K562 (cell line): ENCODE measurements around the gene ESPL1. TPM values are rescaled to one million over a fixed set of nuclear protein-coding genes. Genes with fewer than 3 reads are reported as not detected.

Experiments used
- ATF1 ChIP-seq, 2 experiments: fragments of 450-650 bp in 1 of 2; IDR thresholded peaks; 2 replicates each; pipeline ENCODE4 v1.6.1; 2016; ENCODE audit warnings: missing compliant biosample characterization in 1 of 2, missing genetic modification characterization in 1 of 2
- BCOR ChIP-seq: fragments of 450-650 bp; IDR thresholded peaks from 2 replicates; pipeline ENCODE4 v1.6.1; 2016
- CEBPG ChIP-seq, 3 experiments: fragments of 200-800 bp in 1 of 3; sonication (Bioruptor generic) in 1 of 3; sonication (generic) in 1 of 3; formaldehyde crosslinking in 1 of 3; IDR thresholded peaks in 2 of 3; conservative IDR thresholded peaks in 1 of 3; 2 replicates each; pipeline versions ENCODE4 v1.6.1 to v1.8.0; 2016 to 2022; ENCODE audit warnings: missing compliant biosample characterization in 2 of 3, missing genetic modification characterization in 2 of 3, mild to moderate bottlenecking in 1 of 3, missing genetic modification reagents in 1 of 3
- CHD1 ChIP-seq: fragments of 200-600 bp; sonication (generic); IDR thresholded peaks from one replicate; pipeline ENCODE4 v1.6.1; 2012; ENCODE audit warnings: mild to moderate bottlenecking, moderate library complexity, low read length, inconsistent platforms
- CHD2 ChIP-seq: IDR thresholded peaks from 2 replicates; pipeline ENCODE4 v1.6.1; 2011; ENCODE audit warnings: low read depth, low read length
- ETV1 ChIP-seq: fragments of 450-650 bp; conservative IDR thresholded peaks from 2 replicates; pipeline ENCODE4 v1.6.1; 2016; ENCODE audit warnings: missing genetic modification characterization, control low read depth, low read depth, missing compliant biosample characterization
- HCFC1 ChIP-seq: IDR thresholded peaks from 2 replicates; pipeline ENCODE4 v1.6.1; 2012; ENCODE audit warnings: low read depth, low read length, improper control_type of control experiment
- MEF2A ChIP-seq: IDR thresholded peaks from 2 replicates; pipeline ENCODE4 v1.6.1; 2011; ENCODE audit warnings: low read depth, mild to moderate bottlenecking, low read length, moderate library complexity; ENCODE audit not compliant: control insufficient read depth
- NFXL1 ChIP-seq: fragments of 450-650 bp; formaldehyde crosslinking; IDR thresholded peaks from 2 replicates; pipeline ENCODE4 v1.4.0; 2021; ENCODE audit warnings: mild to moderate bottlenecking
- NFYB ChIP-seq: IDR thresholded peaks from 2 replicates; pipeline ENCODE4 v1.6.1; 2011; ENCODE audit warnings: mild to moderate bottlenecking, moderate library complexity; ENCODE audit not compliant: insufficient read length; ENCODE audit errors: extremely low read depth
- NR4A1 ChIP-seq, 2 experiments: fragments of 250-450 bp in 1 of 2; fragments of 450-650 bp in 1 of 2; sonication (Bioruptor Pico) in 1 of 2; IDR thresholded peaks; 2 replicates each; pipeline versions ENCODE4 v1.4.0 to v1.6.1; 2016 to 2020; ENCODE audit warnings: mild to moderate bottlenecking in 2 of 2, missing compliant biosample characterization in 1 of 2, missing genetic modification characterization in 1 of 2, moderate library complexity in 1 of 2
- RBFOX2 ChIP-seq: fragments of 200-400 bp; formaldehyde crosslinking; IDR thresholded peaks from 2 replicates; pipeline ENCODE4 v1.6.1; 2017; ENCODE audit warnings: low read depth, mild to moderate bottlenecking, low read length, moderate library complexity
- SAP30 ChIP-seq: fragments of 200-600 bp; sonication (generic); IDR thresholded peaks from 2 replicates; pipeline ENCODE4 v1.6.1; 2012; ENCODE audit warnings: borderline replicate concordance, low read depth, mild to moderate bottlenecking, moderate library complexity, low read length, control low read depth, inconsistent platforms; ENCODE audit not compliant: insufficient read depth, poor library complexity, severe bottlenecking
- SUPT5H ChIP-seq: fragments of 450-650 bp; IDR thresholded peaks from 2 replicates; pipeline ENCODE4 v1.6.1; 2016
- WHSC1 ChIP-seq: IDR thresholded peaks from one replicate; pipeline ENCODE4 v1.6.1; 2012; ENCODE audit warnings: low read length, control low read depth, inconsistent platforms
- ZBTB17 ChIP-seq: fragments of 450-650 bp; formaldehyde crosslinking; IDR thresholded peaks from 2 replicates; pipeline ENCODE4 v1.4.0; 2020; ENCODE audit warnings: mild to moderate bottlenecking
- ZNF143 ChIP-seq: sonication (generic); formaldehyde crosslinking; IDR thresholded peaks from 2 replicates; pipeline ENCODE4 v1.9.0; 2022; ENCODE audit warnings: mild to moderate bottlenecking, missing genetic modification reagents
- ZNF561 ChIP-seq: fragments of 450-650 bp; formaldehyde crosslinking; conservative IDR thresholded peaks from 2 replicates; pipeline ENCODE4 v1.4.0; 2020; ENCODE audit warnings: mild to moderate bottlenecking, moderate library complexity
- ZNF583 ChIP-seq: fragments of 250-450 bp; sonication (Bioruptor Pico); IDR thresholded peaks from 2 replicates; pipeline ENCODE4 v1.4.0; 2020
- ZSCAN32 ChIP-seq: fragments of 450-650 bp; formaldehyde crosslinking; IDR thresholded peaks from 2 replicates; pipeline ENCODE4 v1.4.0; 2020; ENCODE audit warnings: mild to moderate bottlenecking, moderate library complexity
- polyA plus RNA-seq, 8 experiments: library from polyadenylated mRNA; depleted of rRNA in 4 of 8; stranded (reverse) in 5 of 8; unstranded in 3 of 8; fragments of >200 nt; fragmentation: Nextera tagmentation in 2 of 8; fragmentation: Illumina TruSeq in 1 of 8; extraction: Ambion mirVana in 2 of 8; extraction: Trizol in 1 of 8; gene quantifications; 2 replicates each; pipeline versions ENCODE4 v1.2.1 to v1.2.3, GENCODE V29; 2011 to 2014; ENCODE audit warnings: inconsistent platforms in 1 of 8, missing spikeins in 1 of 8
- total RNA-seq, 7 experiments: library from RNA; depleted of rRNA in 6 of 7; stranded (reverse); fragments of >200 nt in 6 of 7; fragmentation: Illumina TruSeq in 2 of 7; extraction: Trizol in 2 of 7; gene quantifications; 2 replicates each; pipeline versions ENCODE4 v1.2.1 to v1.2.3, GENCODE V29; 2011 to 2021; ENCODE audit warnings: low replicate concordance in 1 of 7
- TF ChIP-seq, protein P1 (sequence below): sonication (generic); formaldehyde crosslinking; IDR thresholded peaks from 2 replicates; pipeline ENCODE4 v1.8.0; 2022; ENCODE audit warnings: missing genetic modification reagents, mild to moderate bottlenecking, moderate library complexity, borderline replicate concordance
- TF ChIP-seq, protein P2 (sequence below): IDR thresholded peaks from 3 replicates; pipeline ENCODE4 v1.6.1; 2011; ENCODE audit warnings: borderline replicate concordance, mild to moderate bottlenecking, moderate library complexity; ENCODE audit not compliant: insufficient read length; ENCODE audit errors: extremely low read depth
- TF ChIP-seq, protein P3 (sequence below), 2 experiments: IDR thresholded peaks; 2 replicates each; pipeline ENCODE4 v1.6.1; 2011; ENCODE audit warnings: borderline replicate concordance in 1 of 2, control low read depth in 1 of 2, low read depth in 1 of 2, low read length in 1 of 2, mild to moderate bottlenecking in 1 of 2, mixed read lengths in 1 of 2, moderate library complexity in 1 of 2; ENCODE audit not compliant: insufficient read depth in 1 of 2, insufficient read length in 1 of 2, poor library complexity in 1 of 2, severe bottlenecking in 1 of 2; ENCODE audit errors: extremely low read depth in 1 of 2

The ESPL1 gene
- total and polyA plus RNA-seq, 9 of the 15 experiments (the other 6 are each of a cell fraction or from before 2014, with no cell fraction given), result 1.2 to 55.0 (median 18.7) TPM

DNA sequence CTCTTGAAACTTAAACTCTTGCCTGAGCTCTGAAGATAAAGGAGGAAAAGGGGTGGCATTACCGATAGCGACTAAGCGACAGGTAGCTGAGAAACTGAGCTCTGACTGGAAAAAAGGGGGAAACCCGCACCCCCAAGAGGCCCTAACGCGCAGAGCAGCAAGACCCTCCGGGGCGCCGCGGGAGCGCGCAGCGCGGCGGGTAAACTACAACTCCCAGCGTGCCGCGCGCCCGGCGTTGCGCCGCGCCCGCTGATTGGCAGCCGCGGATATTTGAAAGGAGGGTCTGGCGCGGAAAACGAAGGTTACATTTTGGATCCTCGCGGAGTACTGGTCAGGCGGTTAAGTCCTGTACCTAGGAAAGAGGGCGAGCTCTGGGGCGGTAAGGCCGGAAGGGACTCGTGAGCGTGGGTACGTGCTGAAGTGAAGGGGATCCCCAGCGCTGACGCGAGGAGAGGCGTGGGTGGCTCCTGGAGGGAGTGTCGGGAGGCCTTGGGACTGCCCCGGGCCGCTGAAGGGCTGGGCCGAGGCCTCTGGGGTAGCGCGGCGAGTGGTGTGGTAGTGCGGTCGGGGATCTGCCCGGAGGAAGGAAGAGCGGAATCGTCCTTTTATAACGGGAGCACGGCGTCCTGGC, at the start of gene ESPL1 (continued):
- TF ChIP-seq, protein P1, sequence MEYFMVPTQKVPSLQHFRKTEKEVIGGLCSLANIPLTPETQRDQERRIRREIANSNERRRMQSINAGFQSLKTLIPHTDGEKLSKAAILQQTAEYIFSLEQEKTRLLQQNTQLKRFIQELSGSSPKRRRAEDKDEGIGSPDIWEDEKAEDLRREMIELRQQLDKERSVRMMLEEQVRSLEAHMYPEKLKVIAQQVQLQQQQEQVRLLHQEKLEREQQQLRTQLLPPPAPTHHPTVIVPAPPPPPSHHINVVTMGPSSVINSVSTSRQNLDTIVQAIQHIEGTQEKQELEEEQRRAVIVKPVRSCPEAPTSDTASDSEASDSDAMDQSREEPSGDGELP (CRISPR knock-in tag), result peak; percentile 76
- TF ChIP-seq, protein P2, sequence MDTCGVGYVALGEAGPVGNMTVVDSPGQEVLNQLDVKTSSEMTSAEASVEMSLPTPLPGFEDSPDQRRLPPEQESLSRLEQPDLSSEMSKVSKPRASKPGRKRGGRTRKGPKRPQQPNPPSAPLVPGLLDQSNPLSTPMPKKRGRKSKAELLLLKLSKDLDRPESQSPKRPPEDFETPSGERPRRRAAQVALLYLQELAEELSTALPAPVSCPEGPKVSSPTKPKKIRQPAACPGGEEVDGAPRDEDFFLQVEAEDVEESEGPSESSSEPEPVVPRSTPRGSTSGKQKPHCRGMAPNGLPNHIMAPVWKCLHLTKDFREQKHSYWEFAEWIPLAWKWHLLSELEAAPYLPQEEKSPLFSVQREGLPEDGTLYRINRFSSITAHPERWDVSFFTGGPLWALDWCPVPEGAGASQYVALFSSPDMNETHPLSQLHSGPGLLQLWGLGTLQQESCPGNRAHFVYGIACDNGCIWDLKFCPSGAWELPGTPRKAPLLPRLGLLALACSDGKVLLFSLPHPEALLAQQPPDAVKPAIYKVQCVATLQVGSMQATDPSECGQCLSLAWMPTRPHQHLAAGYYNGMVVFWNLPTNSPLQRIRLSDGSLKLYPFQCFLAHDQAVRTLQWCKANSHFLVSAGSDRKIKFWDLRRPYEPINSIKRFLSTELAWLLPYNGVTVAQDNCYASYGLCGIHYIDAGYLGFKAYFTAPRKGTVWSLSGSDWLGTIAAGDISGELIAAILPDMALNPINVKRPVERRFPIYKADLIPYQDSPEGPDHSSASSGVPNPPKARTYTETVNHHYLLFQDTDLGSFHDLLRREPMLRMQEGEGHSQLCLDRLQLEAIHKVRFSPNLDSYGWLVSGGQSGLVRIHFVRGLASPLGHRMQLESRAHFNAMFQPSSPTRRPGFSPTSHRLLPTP, result no peak
- no peak for TF ChIP-seq CHD2
- TF ChIP-seq SAP30, result peak; percentile 96
- no peak for TF ChIP-seq WHSC1
- TF ChIP-seq NFXL1 (CRISPR knock-in tag), result no peak
- TF ChIP-seq ZNF561 (CRISPR knock-in tag), result no peak
- TF ChIP-seq, protein P3, sequence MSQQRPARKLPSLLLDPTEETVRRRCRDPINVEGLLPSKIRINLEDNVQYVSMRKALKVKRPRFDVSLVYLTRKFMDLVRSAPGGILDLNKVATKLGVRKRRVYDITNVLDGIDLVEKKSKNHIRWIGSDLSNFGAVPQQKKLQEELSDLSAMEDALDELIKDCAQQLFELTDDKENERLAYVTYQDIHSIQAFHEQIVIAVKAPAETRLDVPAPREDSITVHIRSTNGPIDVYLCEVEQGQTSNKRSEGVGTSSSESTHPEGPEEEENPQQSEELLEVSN (IDR thresholded peaks at IDR 0.05; ENCODE audit: borderline replicate concordance in 1 of 2, extremely low read depth in 1 of 2, insufficient read depth in 1 of 2, insufficient read length in 1 of 2, low read depth in 1 of 2, low read length in 1 of 2, poor library complexity in 1 of 2, severe bottlenecking in 1 of 2), result peak; percentile 13 to 38
- no peak for TF ChIP-seq BCOR
- peak; percentile 43; the same call in 1 of the 2 replicates for TF ChIP-seq ETV1 (tag)
- TF ChIP-seq ZNF583 (CRISPR knock-in tag), result no peak
- peak; percentile 67 for TF ChIP-seq SUPT5H
- peak; percentile 97 for TF ChIP-seq ZNF143 (CRISPR knock-in tag)
- 0 out of 2 replicates have a peak, but pooled peaks have one; percentile 45 for TF ChIP-seq ZBTB17 (CRISPR knock-in tag)
- no peak; the same call in 1 of the 2 replicates for TF ChIP-seq NR4A1 (CRISPR knock-in tag; IDR thresholded peaks at IDR 0.05)
- peak; percentile 53; the same call in 1 of the 2 replicates for TF ChIP-seq NR4A1 (tag; IDR thresholded peaks at IDR 0.05)
- peak; percentile 85 for TF ChIP-seq NFYB
- no peak for TF ChIP-seq MEF2A
- TF ChIP-seq RBFOX2, result peak; percentile 86
- TF ChIP-seq CEBPG (CRISPR knock-in tag; IDR thresholded peaks at IDR 0.05), result no peak; the same call in 1 of the 2 replicates
- TF ChIP-seq CEBPG (tag; conservative IDR thresholded peaks at IDR 0.05 in 1 of 2, IDR thresholded peaks at IDR 0.05 in 1 of 2), result no peak
- TF ChIP-seq ATF1 (CRISPR knock-in tag; IDR thresholded peaks at IDR 0.05), result no peak
- peak; percentile 95 for TF ChIP-seq ATF1 (tag; IDR thresholded peaks at IDR 0.05)
- TF ChIP-seq HCFC1, result peak; percentile 96
- no peak for TF ChIP-seq ZSCAN32 (CRISPR knock-in tag)
- TF ChIP-seq CHD1, result no peak
